Stomach (tissue), 4 donors: ENCODE measurements around the gene COLEC12.

ENCODE experiments used
- CTCF ChIP-seq, 7 experiments: fragments of 450-650 bp in 4 of 7; fragments of 200-600 bp in 3 of 7; sonication (generic) in 3 of 7; IDR thresholded peaks; one replicate each; pipeline ENCODE4 v1.5.1; 2016 to 2019; ENCODE audit warnings: antibody characterized with exemption in 7 of 7, control low read depth in 2 of 7, mild to moderate bottlenecking in 1 of 7
- POLR2A ChIP-seq, 4 donors: fragments of 450-650 bp; IDR thresholded peaks; one replicate each; pipeline ENCODE4 v1.6.1; 2016; ENCODE audit warnings: antibody characterized with exemption in 4 of 4, control low read depth in 2 of 4, mild to moderate bottlenecking in 1 of 4, moderate library complexity in 1 of 4

- TF ChIP-seq CTCF (IDR thresholded peaks at IDR 0.05) (no peak), POLR2A (IDR thresholded peaks at IDR 0.05) (no peak)
Observed at GRCh38 chr18:297936-298335, 202.6 kb downstream of the COLEC12 start.
